Astrocyte (in vitro differentiated cells and primary cell): ENCODE measurements around the gene FAM131C.
"Not testable (repeated sequence)": the region's sequence is repeated elsewhere in the genome, so short reads cannot be mapped to it uniquely, and the experiment has no call there.

Experiments
- EZH2 ChIP-seq: IDR thresholded peaks from 2 replicates; pipeline ENCODE4 v1.6.1; 2012; ENCODE audit warnings: mild to moderate bottlenecking, low read length, inconsistent platforms; ENCODE audit not compliant: insufficient read depth
- TF ChIP-seq, protein P1 (sequence below): IDR thresholded peaks from 2 replicates; pipeline ENCODE4 v1.5.1; 2011; ENCODE audit warnings: low read depth, mild to moderate bottlenecking, inconsistent platforms, low read length, moderate library complexity; ENCODE audit not compliant: insufficient read depth

DNA sequence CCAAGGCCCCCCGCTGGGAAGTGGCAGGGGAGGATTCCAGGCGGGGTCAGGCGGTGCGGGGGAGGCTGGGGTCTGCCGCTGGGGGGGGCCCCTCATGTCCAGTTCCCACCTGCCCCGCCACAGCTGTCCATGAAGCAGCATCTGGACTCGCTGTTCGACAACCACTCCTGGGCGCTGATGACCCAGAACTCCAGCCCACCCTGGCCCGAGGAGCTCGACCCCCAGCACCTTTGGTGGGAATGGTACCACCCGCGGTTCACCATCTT is 44.5 kb downstream of the FAM131C start:
- TF ChIP-seq, protein P1, sequence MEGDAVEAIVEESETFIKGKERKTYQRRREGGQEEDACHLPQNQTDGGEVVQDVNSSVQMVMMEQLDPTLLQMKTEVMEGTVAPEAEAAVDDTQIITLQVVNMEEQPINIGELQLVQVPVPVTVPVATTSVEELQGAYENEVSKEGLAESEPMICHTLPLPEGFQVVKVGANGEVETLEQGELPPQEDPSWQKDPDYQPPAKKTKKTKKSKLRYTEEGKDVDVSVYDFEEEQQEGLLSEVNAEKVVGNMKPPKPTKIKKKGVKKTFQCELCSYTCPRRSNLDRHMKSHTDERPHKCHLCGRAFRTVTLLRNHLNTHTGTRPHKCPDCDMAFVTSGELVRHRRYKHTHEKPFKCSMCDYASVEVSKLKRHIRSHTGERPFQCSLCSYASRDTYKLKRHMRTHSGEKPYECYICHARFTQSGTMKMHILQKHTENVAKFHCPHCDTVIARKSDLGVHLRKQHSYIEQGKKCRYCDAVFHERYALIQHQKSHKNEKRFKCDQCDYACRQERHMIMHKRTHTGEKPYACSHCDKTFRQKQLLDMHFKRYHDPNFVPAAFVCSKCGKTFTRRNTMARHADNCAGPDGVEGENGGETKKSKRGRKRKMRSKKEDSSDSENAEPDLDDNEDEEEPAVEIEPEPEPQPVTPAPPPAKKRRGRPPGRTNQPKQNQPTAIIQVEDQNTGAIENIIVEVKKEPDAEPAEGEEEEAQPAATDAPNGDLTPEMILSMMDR: not testable (repeated sequence)
- TF ChIP-seq EZH2: not testable (repeated sequence)
